ACHN (cell line): ENCODE measurements around the gene TOM1L1.

Experiments
- DNase-seq: peaks from one replicate; pipeline ENCODE4 v3.0.0-alpha.2; 2015
- in situ Hi-C: cut with HindIII; loops from 2 replicates; pipeline ENCODE4 v1.10.0; 2017; ENCODE audit warnings: low sequenced_read_pairs, low pct_ligation_motif_present, low pct_unique_long_range_greater_than_20kb

Gene TOM1L1

GRCh38 chr17:54937018-54937417 is 36.4 kb downstream of the TOM1L1 start:
- DNase-seq: no peak
- in situ Hi-C loops: no loop called here

- in situ Hi-C loops: no loop called here
- DNase-seq: no peak
Observed at GRCh38 chr17:54937426-54937825, 36.8 kb downstream of the TOM1L1 start.

- no peak for DNase-seq
- in situ Hi-C loops: no loop called here
Observed at GRCh38 chr17:54941285-54941684, 40.6 kb downstream of the TOM1L1 start.

- no peak for DNase-seq
- in situ Hi-C loops: no loop called here
Observed at GRCh38 chr17:54944796-54945195, 44.1 kb downstream of the TOM1L1 start.

- DNase-seq: no peak
- in situ Hi-C loops: no loop called here
Observed at GRCh38 chr17:54945231-54945630, 44.6 kb downstream of the TOM1L1 start.

GRCh38 chr17:54945671-54946070 is 45.0 kb downstream of the TOM1L1 start:
- DNase-seq: no peak
- in situ Hi-C loops: no loop called here

- in situ Hi-C loops: no loop called here
- no peak for DNase-seq
Observed at GRCh38 chr17:54947396-54947795, 46.7 kb downstream of the TOM1L1 start.

GRCh38 chr17:54948380-54948779 is 47.7 kb downstream of the TOM1L1 start:
- in situ Hi-C loops: no loop called here

GRCh38 chr17:54950116-54950515 is 49.5 kb downstream of the TOM1L1 start:
- no peak for DNase-seq
- in situ Hi-C loops: no loop called here

More at GRCh38 chr17:54948380-54948779, 47.7 kb downstream of the TOM1L1 start:
- DNase-seq: peak; percentile 48

- no peak for DNase-seq
- in situ Hi-C loops: no loop called here
Observed at GRCh38 chr17:54951286-54951685, 50.6 kb downstream of the TOM1L1 start.

GRCh38 chr17:54956791-54957190 is 56.1 kb downstream of the TOM1L1 start:
- in situ Hi-C loops: no loop called here
- DNase-seq: no peak

- in situ Hi-C loops: no loop called here
- DNase-seq: peak; percentile 70
Observed at GRCh38 chr17:54967621-54968261, 67.1 kb downstream of the TOM1L1 start.

- in situ Hi-C loops: no loop called here
Observed at GRCh38 chr17:54968262-54968987, 67.8 kb downstream of the TOM1L1 start, which contains the start of the genes COX11 and STXBP4. Gene COX11, minus strand, starts transcription at chr17:54968654. Its CDS starts 8 bp downstream, at chr17:54968646. Gene STXBP4, plus strand, starts transcription at chr17:54968765. Its CDS starts 17,455 bp downstream, at chr17:54986220.

GRCh38 chr17:54968988-54969332 is 68.3 kb downstream of the TOM1L1 start:
- peak; percentile 48 for DNase-seq
- in situ Hi-C loops: no loop called here

More at GRCh38 chr17:54968262-54968987, 67.8 kb downstream of the TOM1L1 start, which contains the start of the genes COX11 and STXBP4:
- peak; percentile 99 for DNase-seq

- in situ Hi-C loops: no loop called here
- no peak for DNase-seq
Observed at GRCh38 chr17:54969658-54970572, 69.3 kb downstream of the TOM1L1 start.

GRCh38 chr17:54971147-54971546 is 70.5 kb downstream of the TOM1L1 start:
- DNase-seq: peak; percentile 52
- in situ Hi-C loops: no loop called here

GRCh38 chr17:54971901-54972300 is 71.2 kb downstream of the TOM1L1 start:
- in situ Hi-C loops: no loop called here
- no peak for DNase-seq

- in situ Hi-C loops: no loop called here
- DNase-seq: no peak
Observed at GRCh38 chr17:54972406-54973138, 71.9 kb downstream of the TOM1L1 start.
